SJCRH30 (cell line): Measurements from ENCODE around the gene BMPR1A. TPM values are rescaled to one million over a fixed set of nuclear protein-coding genes. Genes with fewer than 3 reads are reported as not detected.
A peak's percentile ranks its signal among the peaks of the same experiment; 100 is the strongest.

Experiments used
- DNase-seq, 2 experiments: peaks; one replicate each; pipeline ENCODE4 v3.0.0-alpha.2; 2015 to 2020
- H3K27ac ChIP-seq: fragments of 250-450 bp; sonication (Bioruptor Pico); 2 replicates; pipeline ENCODE4 v1.5.1; 2020; ENCODE audit warnings: mild to moderate bottlenecking, moderate library complexity
- H3K27me3 ChIP-seq: fragments of 250-450 bp; sonication (Bioruptor Pico); 2 replicates; pipeline ENCODE4 v1.5.1; 2020; ENCODE audit warnings: mild to moderate bottlenecking, moderate library complexity
- H3K36me3 ChIP-seq: fragments of 250-450 bp; sonication (Bioruptor Pico); 2 replicates; pipeline ENCODE4 v1.5.1; 2020; ENCODE audit warnings: mild to moderate bottlenecking, moderate library complexity
- H3K4me1 ChIP-seq: fragments of 250-450 bp; sonication (Bioruptor Pico); 2 replicates; pipeline ENCODE4 v1.5.1; 2020; ENCODE audit warnings: mild to moderate bottlenecking, moderate library complexity
- H3K4me3 ChIP-seq: fragments of 250-450 bp; sonication (Bioruptor Pico); 2 replicates; pipeline ENCODE4 v1.5.1; 2020; ENCODE audit warnings: mild to moderate bottlenecking, moderate library complexity
- H3K9me3 ChIP-seq: fragments of 250-450 bp; sonication (Bioruptor Pico); replicated peaks from 2 replicates; pipeline ENCODE4 v1.5.1; 2020; ENCODE audit warnings: mild to moderate bottlenecking, moderate library complexity
- total RNA-seq: library from RNA; depleted of rRNA; stranded (reverse); fragments of >200 nt; shearing (Covaris generic); gene quantifications from 2 replicates; pipeline ENCODE4 v1.2.3, GENCODE V29; 2014; rRNA removed

BMPR1A gene
- 28.7 and 36.3 TPM in 2 replicates for total RNA-seq

- DNase-seq, result peak in 1 of 2 experiments; percentile 47
- H3K4me1 ChIP-seq, result no peaks in the 10 kb centered on the region
- H3K36me3 ChIP-seq, result 0 out of 2 replicates have a peak, but pooled peaks cover 3% of the 10 kb centered on the region
These were observed at the start of gene BMPR1A for GRCh38 chr10:86756511-86757112. TSS of gene BMPR1A (plus strand) at chr10:86756619. CDS start at chr10:86876019, 119,400 bp downstream.

GRCh38 chr10:86706977-86707376 lies 49.4 kb upstream of the BMPR1A start:
- Histone ChIP-seq H3K27me3 (no peaks in the 10 kb centered on the region), H3K27ac (no peak overlapping the region), H3K36me3 (no peaks in the 10 kb centered on the region), H3K4me1 (peaks cover 2% of the 10 kb centered on the region; the same call in 1 of the 2 replicates), H3K4me3 (no peak overlapping the region), H3K9me3 (no peaks in the 10 kb centered on the region)
- no peak for DNase-seq

More at GRCh38 chr10:86756511-86757112, at the start of gene BMPR1A:
- Histone ChIP-seq H3K27ac (peak within 1 kb of the TSS; percentile 98), H3K27me3 (no peaks in the 10 kb centered on the region), H3K4me3 (peak within 1 kb of the TSS; percentile 74), H3K9me3 (no peaks in the 10 kb centered on the region)

- no peak overlapping the region for H3K4me3 ChIP-seq
- no peaks in the 10 kb centered on the region for H3K9me3 ChIP-seq
- no peak for DNase-seq
- H3K4me1 ChIP-seq, result peaks cover 2% of the 10 kb centered on the region; the same call in 1 of the 2 replicates
- no peaks in the 10 kb centered on the region for H3K27me3 ChIP-seq
- H3K36me3 ChIP-seq, result no peaks in the 10 kb centered on the region
- H3K27ac ChIP-seq, result no peak overlapping the region
These were observed 48.9 kb upstream of the BMPR1A start for GRCh38 chr10:86707505-86707904.

- Histone ChIP-seq H3K9me3 (no peaks in the 10 kb centered on the region), H3K4me1 (peaks cover 2% of the 10 kb centered on the region; the same call in 1 of the 2 replicates), H3K27me3 (no peaks in the 10 kb centered on the region), H3K27ac (no peak overlapping the region), H3K36me3 (no peaks in the 10 kb centered on the region), H3K4me3 (no peak overlapping the region)
- DNase-seq, result no peak
These were observed 48.2 kb upstream of the BMPR1A start for GRCh38 chr10:86708068-86708782.

GRCh38 chr10:86708783-86709380 lies 47.5 kb upstream of the BMPR1A start:
- Histone ChIP-seq H3K36me3 (no peaks in the 10 kb centered on the region), H3K9me3 (no peaks in the 10 kb centered on the region), H3K4me1 (peaks cover 2% of the 10 kb centered on the region; the same call in 1 of the 2 replicates), H3K27me3 (no peaks in the 10 kb centered on the region), H3K27ac (no peak overlapping the region), H3K4me3 (no peak overlapping the region)
- DNase-seq, result no peak

GRCh38 chr10:86709396-86710185 lies 46.8 kb upstream of the BMPR1A start:
- Histone ChIP-seq H3K9me3 (no peaks in the 10 kb centered on the region), H3K27me3 (no peaks in the 10 kb centered on the region), H3K4me1 (peaks cover 2% of the 10 kb centered on the region; the same call in 1 of the 2 replicates), H3K27ac (no peak overlapping the region), H3K4me3 (no peak overlapping the region), H3K36me3 (no peaks in the 10 kb centered on the region)
- no peak for DNase-seq

GRCh38 chr10:86710987-86711512 lies 45.4 kb upstream of the BMPR1A start:
- H3K36me3 ChIP-seq, result no peaks in the 10 kb centered on the region
- peak overlapping the region; percentile 63 for H3K4me3 ChIP-seq
- no peaks in the 10 kb centered on the region for H3K27me3 ChIP-seq
- H3K4me1 ChIP-seq, result peaks cover 2% of the 10 kb centered on the region; the same call in 1 of the 2 replicates
- H3K27ac ChIP-seq, result peak overlapping the region; percentile 42; the same call in 1 of the 2 replicates
- H3K9me3 ChIP-seq, result no peaks in the 10 kb centered on the region
- peak; percentile 78 to 85 for DNase-seq

- Histone ChIP-seq H3K27me3 (no peaks in the 10 kb centered on the region), H3K4me1 (no peaks in the 10 kb centered on the region), H3K27ac (peak overlapping the region; percentile 42), H3K4me3 (peak overlapping the region; percentile 63), H3K36me3 (no peaks in the 10 kb centered on the region), H3K9me3 (no peaks in the 10 kb centered on the region)
- peak; percentile 54 to 63 for DNase-seq
These were observed 44.7 kb upstream of the BMPR1A start for GRCh38 chr10:86711513-86712316.

GRCh38 chr10:86712317-86712707 lies 44.1 kb upstream of the BMPR1A start:
- no peaks in the 10 kb centered on the region for H3K9me3 ChIP-seq
- no peaks in the 10 kb centered on the region for H3K4me1 ChIP-seq
- H3K4me3 ChIP-seq, result peak overlapping the region; percentile 63
- no peaks in the 10 kb centered on the region for H3K27me3 ChIP-seq
- H3K36me3 ChIP-seq, result no peaks in the 10 kb centered on the region
- peak in 1 of 2 experiments; percentile 58 for DNase-seq
- peak overlapping the region; percentile 42 for H3K27ac ChIP-seq

GRCh38 chr10:86715156-86715795 lies 41.1 kb upstream of the BMPR1A start:
- no peak for DNase-seq
- H3K27ac ChIP-seq, result no peak overlapping the region
- H3K27me3 ChIP-seq, result no peaks in the 10 kb centered on the region
- no peak overlapping the region for H3K4me3 ChIP-seq
- no peaks in the 10 kb centered on the region for H3K9me3 ChIP-seq
- H3K4me1 ChIP-seq, result no peaks in the 10 kb centered on the region
- H3K36me3 ChIP-seq, result no peaks in the 10 kb centered on the region

- no peak overlapping the region for H3K4me3 ChIP-seq
- no peaks in the 10 kb centered on the region for H3K4me1 ChIP-seq
- H3K27ac ChIP-seq, result no peak overlapping the region
- no peaks in the 10 kb centered on the region for H3K27me3 ChIP-seq
- no peaks in the 10 kb centered on the region for H3K36me3 ChIP-seq
- no peaks in the 10 kb centered on the region for H3K9me3 ChIP-seq
- DNase-seq, result no peak
These were observed 40.6 kb upstream of the BMPR1A start for GRCh38 chr10:86715836-86716235.

- Histone ChIP-seq H3K4me1 (no peaks in the 10 kb centered on the region), H3K27me3 (no peaks in the 10 kb centered on the region), H3K4me3 (no peak overlapping the region), H3K9me3 (no peaks in the 10 kb centered on the region), H3K36me3 (no peaks in the 10 kb centered on the region), H3K27ac (no peak overlapping the region)
- no peak for DNase-seq
These were observed 40.0 kb upstream of the BMPR1A start for GRCh38 chr10:86716466-86716865.

GRCh38 chr10:86718556-86718955 lies 37.9 kb upstream of the BMPR1A start:
- Histone ChIP-seq H3K4me1 (no peaks in the 10 kb centered on the region), H3K27ac (no peak overlapping the region), H3K9me3 (no peaks in the 10 kb centered on the region), H3K4me3 (no peak overlapping the region), H3K27me3 (no peaks in the 10 kb centered on the region), H3K36me3 (no peaks in the 10 kb centered on the region)
- no peak for DNase-seq
